Measurements from ENCODE around the gene HMCN2.

DNA sequence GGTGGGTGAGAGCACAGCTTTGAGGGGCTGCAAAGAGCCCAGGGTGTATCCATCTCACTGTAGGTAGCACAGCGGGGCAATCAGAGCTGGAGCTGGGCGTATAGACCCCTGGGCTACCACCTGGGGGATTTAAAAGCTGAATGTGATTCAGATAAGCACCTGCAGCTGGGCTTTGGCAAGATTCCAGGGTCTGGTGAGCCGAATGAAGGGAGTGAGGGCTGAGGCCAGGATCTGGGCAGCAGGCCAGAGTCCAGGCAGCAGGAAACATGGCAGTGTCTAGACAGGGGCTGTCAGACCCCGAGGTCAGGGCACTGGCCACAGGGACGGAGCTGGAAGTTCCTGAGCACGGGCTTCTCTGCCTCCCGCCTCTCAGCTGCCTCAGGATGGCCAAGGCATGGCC is 187.9 kb downstream of the HMCN2 start:
- TF ChIP-seq, protein P1, sequence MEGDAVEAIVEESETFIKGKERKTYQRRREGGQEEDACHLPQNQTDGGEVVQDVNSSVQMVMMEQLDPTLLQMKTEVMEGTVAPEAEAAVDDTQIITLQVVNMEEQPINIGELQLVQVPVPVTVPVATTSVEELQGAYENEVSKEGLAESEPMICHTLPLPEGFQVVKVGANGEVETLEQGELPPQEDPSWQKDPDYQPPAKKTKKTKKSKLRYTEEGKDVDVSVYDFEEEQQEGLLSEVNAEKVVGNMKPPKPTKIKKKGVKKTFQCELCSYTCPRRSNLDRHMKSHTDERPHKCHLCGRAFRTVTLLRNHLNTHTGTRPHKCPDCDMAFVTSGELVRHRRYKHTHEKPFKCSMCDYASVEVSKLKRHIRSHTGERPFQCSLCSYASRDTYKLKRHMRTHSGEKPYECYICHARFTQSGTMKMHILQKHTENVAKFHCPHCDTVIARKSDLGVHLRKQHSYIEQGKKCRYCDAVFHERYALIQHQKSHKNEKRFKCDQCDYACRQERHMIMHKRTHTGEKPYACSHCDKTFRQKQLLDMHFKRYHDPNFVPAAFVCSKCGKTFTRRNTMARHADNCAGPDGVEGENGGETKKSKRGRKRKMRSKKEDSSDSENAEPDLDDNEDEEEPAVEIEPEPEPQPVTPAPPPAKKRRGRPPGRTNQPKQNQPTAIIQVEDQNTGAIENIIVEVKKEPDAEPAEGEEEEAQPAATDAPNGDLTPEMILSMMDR (IDR thresholded peaks at IDR 0.05; ENCODE audit: low read depth, low read length, missing input control) = no peak
- TF ChIP-seq EGR1 (IDR thresholded peaks at IDR 0.05; ENCODE audit: low read depth in 2 of 2) (no peak), GABPA (IDR thresholded peaks at IDR 0.05 in 1 of 2, conservative IDR thresholded peaks at IDR 0.05 in 1 of 2) (no peak), HNF4G (IDR thresholded peaks at IDR 0.05) (no peak), HNF4A (conservative IDR thresholded peaks at IDR 0.05) (peak in 1 of 2 donors; percentile 5), YY1 (IDR thresholded peaks at IDR 0.05) (no peak)
- TF ChIP-seq, protein P2, sequence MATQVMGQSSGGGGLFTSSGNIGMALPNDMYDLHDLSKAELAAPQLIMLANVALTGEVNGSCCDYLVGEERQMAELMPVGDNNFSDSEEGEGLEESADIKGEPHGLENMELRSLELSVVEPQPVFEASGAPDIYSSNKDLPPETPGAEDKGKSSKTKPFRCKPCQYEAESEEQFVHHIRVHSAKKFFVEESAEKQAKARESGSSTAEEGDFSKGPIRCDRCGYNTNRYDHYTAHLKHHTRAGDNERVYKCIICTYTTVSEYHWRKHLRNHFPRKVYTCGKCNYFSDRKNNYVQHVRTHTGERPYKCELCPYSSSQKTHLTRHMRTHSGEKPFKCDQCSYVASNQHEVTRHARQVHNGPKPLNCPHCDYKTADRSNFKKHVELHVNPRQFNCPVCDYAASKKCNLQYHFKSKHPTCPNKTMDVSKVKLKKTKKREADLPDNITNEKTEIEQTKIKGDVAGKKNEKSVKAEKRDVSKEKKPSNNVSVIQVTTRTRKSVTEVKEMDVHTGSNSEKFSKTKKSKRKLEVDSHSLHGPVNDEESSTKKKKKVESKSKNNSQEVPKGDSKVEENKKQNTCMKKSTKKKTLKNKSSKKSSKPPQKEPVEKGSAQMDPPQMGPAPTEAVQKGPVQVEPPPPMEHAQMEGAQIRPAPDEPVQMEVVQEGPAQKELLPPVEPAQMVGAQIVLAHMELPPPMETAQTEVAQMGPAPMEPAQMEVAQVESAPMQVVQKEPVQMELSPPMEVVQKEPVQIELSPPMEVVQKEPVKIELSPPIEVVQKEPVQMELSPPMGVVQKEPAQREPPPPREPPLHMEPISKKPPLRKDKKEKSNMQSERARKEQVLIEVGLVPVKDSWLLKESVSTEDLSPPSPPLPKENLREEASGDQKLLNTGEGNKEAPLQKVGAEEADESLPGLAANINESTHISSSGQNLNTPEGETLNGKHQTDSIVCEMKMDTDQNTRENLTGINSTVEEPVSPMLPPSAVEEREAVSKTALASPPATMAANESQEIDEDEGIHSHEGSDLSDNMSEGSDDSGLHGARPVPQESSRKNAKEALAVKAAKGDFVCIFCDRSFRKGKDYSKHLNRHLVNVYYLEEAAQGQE (IDR thresholded peaks at IDR 0.05) = no peak

Data from liver (tissue), 3 donors.